HFFc6 (cell line): Measurements from ENCODE around the gene BRD3. TPM values are rescaled to one million over a fixed set of nuclear protein-coding genes. Genes with fewer than 3 reads are reported as not detected.
A peak's percentile ranks its signal among the peaks of the same experiment; 100 is the strongest.

Experiments
- DNase-seq: peaks from one replicate; pipeline ENCODE4 v3.0.0-alpha.2; 2018
- H3K27ac Mint-ChIP-seq: 2 replicates; pipeline ENCODE4 v1.8.0; 2020; ENCODE audit warnings: mild to moderate bottlenecking, mixed read lengths
- H3K27me3 Mint-ChIP-seq: 2 replicates; pipeline ENCODE4 v1.8.0; 2021; ENCODE audit warnings: mild to moderate bottlenecking, moderate library complexity, mixed read lengths; ENCODE audit not compliant: insufficient read depth
- H3K36me3 Mint-ChIP-seq: 2 replicates; pipeline ENCODE4 v1.8.0; 2021; ENCODE audit warnings: low read depth, mixed read lengths
- H3K4me1 Mint-ChIP-seq: 2 replicates; pipeline ENCODE4 v1.8.0; 2020; ENCODE audit warnings: low read depth, mixed read lengths
- H3K4me3 Mint-ChIP-seq: 2 replicates; pipeline ENCODE4 v1.8.0; 2020; ENCODE audit warnings: mild to moderate bottlenecking, moderate library complexity, mixed read lengths
- H3K9me3 Mint-ChIP-seq: 2 replicates; pipeline ENCODE4 v1.8.0; 2020; ENCODE audit warnings: mild to moderate bottlenecking, mixed read lengths
- CTCF ChIP-seq: fragments of 200-600 bp; sonication (generic); IDR thresholded peaks from 2 replicates; pipeline ENCODE4 v1.5.0; 2021; ENCODE audit warnings: antibody characterized with exemption, mild to moderate bottlenecking
- total RNA-seq, 6 experiments: library from RNA; stranded (reverse); fragmentation: NEBNext Ultra II Directional; extraction: Animal tissue kit (Norgen Biotek cat#: 25700); gene quantifications; 2 replicates in 1 of 6; 3 replicates in 5 of 6; pipeline ENCODE4 v1.2.3, GENCODE V29; 2021

The BRD3 gene
- total RNA-seq, 6 experiments from 2014 or later = 17.1 to 20.9 (median 18.6) TPM

GRCh38 chr9:133992780-133993634 is 74.8 kb downstream of the BRD3 start:
- H3K4me3 Mint-ChIP-seq = peak overlapping the region; percentile 82
- H3K9me3 Mint-ChIP-seq = no peaks in the 10 kb centered on the region
- peak; percentile 89 for DNase-seq
- H3K4me1 Mint-ChIP-seq = peaks cover 19% of the 10 kb centered on the region
- TF ChIP-seq CTCF = peak; percentile 69
- H3K27me3 Mint-ChIP-seq = no peaks in the 10 kb centered on the region; the same call in 1 of the 2 replicates
- no peaks in the 10 kb centered on the region for H3K36me3 Mint-ChIP-seq
- H3K27ac Mint-ChIP-seq = peak overlapping the region; percentile 83

GRCh38 chr9:133991964-133992779 is 75.7 kb downstream of the BRD3 start, which contains the start of gene VAV2:
TSS of gene VAV2 (minus strand) at chr9:133992324. CDS start at chr9:133992278, 46 bp downstream.
- Mint-ChIP-seq H3K27me3 (no peaks in the 10 kb centered on the region; the same call in none of the 2 replicates), H3K4me3 (peak within 1 kb of the TSS; percentile 94), H3K36me3 (no peaks in the 10 kb centered on the region), H3K27ac (peak within 1 kb of the TSS; percentile 93), H3K4me1 (peaks cover 19% of the 10 kb centered on the region), H3K9me3 (no peaks in the 10 kb centered on the region)
- TF ChIP-seq CTCF = no peak
- DNase-seq = no peak

GRCh38 chr9:133991214-133991921 is 76.5 kb downstream of the BRD3 start:
- Mint-ChIP-seq H3K27me3 (no peaks in the 10 kb centered on the region; the same call in none of the 2 replicates), H3K4me3 (peak overlapping the region; percentile 94), H3K27ac (peak overlapping the region; percentile 93), H3K36me3 (no peaks in the 10 kb centered on the region), H3K9me3 (no peaks in the 10 kb centered on the region), H3K4me1 (peaks cover 19% of the 10 kb centered on the region)
- no peak for TF ChIP-seq CTCF
- no peak for DNase-seq

GRCh38 chr9:133990366-133991213 is 77.2 kb downstream of the BRD3 start:
- no peak for TF ChIP-seq CTCF
- H3K4me3 Mint-ChIP-seq = peak overlapping the region; percentile 94
- no peaks in the 10 kb centered on the region for H3K36me3 Mint-ChIP-seq
- no peaks in the 10 kb centered on the region; the same call in none of the 2 replicates for H3K27me3 Mint-ChIP-seq
- peaks cover 19% of the 10 kb centered on the region for H3K4me1 Mint-ChIP-seq
- DNase-seq = peak; percentile 77
- H3K9me3 Mint-ChIP-seq = no peaks in the 10 kb centered on the region
- peak overlapping the region; percentile 93 for H3K27ac Mint-ChIP-seq
